Measurements from ENCODE around the gene RFNG.

RFNG gene

DNA sequence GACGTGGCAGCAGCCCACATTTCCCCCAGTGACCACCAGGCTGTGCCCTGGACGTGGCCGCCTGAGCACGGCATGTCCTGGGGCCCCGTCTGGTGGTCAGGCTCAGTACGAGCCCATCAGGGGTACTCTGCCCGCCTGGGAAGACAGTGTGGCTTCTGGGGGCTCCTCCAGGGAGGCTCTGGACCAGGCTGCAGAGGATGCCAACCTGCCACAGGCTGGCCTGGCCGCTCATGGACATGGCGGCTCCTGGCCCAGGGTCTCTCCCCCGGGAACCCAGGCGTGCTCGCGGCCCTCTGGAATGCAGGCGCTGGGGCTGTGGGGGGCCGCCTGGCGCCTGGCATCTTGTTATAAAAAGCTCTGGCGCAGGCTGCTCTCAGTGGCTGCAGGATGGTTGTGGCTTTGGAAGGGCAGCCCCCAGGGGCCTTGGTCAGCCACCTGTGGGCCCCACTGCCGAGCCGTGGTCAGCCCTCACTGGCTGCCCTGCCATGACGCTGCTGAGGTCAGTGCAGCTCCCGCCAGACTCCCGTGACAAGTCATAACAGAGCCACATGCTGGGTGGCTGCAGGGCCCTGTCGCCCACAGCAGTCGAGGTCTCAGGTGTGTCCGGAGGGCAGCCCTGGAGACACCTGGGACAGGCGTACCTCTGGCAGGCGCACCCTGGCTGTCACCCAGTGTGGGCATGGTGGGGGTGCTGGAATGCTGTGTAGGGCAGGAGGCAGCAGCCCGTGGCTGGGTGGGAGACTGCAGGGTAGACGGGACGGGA lies 43.9 kb downstream of the RFNG start:
- DNase-seq (ENCODE audit: extremely low spot score, insufficient read length, low read depth) (no peak), FAIRE-seq (no peak)

GRCh38 chr17:82007228-82007494 lies 44.5 kb downstream of the RFNG start:
- DNase-seq (ENCODE audit: extremely low spot score, insufficient read length, low read depth) (no peak), FAIRE-seq (no peak)

DNA sequence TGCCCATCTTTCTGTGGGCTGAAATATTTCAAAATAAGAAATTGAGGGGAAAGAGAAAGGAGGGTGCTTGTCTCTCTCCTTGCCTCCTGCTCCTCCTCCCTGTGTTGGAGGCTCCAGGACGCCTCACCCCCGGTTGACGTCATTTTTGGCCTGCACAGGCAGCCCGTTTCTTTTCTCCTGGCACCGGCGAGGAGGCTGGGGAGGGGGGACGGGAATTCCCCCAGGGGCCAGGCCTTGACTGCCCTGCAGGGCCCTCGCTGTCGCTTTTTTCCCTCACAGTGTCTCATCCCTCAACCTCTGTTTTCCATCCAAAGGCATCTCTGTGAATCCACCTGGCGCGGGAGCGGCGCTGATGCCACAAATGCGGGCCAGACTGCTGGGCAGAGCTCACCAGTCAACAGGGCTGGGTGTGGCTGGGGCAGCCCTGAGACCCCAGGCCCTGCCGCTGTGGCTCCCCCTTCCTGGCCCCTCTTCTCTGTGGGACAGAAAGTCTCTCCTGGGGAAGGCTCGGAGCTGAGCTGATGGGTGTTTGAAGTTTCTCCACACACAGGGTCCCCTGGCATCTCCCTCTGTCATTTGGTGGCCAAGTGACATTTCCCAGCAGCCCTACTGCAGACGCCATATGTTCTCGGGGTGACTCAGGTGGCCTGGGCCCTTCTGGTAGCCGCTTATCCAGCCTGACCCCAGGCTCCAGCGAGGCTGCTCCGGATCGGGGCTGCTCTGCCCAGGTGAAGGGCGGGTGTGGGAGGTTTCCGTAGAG lies 45.0 kb downstream of the RFNG start:
- DNase-seq (ENCODE audit: extremely low spot score, insufficient read length, low read depth) (no peak), FAIRE-seq (no peak)

DNA sequence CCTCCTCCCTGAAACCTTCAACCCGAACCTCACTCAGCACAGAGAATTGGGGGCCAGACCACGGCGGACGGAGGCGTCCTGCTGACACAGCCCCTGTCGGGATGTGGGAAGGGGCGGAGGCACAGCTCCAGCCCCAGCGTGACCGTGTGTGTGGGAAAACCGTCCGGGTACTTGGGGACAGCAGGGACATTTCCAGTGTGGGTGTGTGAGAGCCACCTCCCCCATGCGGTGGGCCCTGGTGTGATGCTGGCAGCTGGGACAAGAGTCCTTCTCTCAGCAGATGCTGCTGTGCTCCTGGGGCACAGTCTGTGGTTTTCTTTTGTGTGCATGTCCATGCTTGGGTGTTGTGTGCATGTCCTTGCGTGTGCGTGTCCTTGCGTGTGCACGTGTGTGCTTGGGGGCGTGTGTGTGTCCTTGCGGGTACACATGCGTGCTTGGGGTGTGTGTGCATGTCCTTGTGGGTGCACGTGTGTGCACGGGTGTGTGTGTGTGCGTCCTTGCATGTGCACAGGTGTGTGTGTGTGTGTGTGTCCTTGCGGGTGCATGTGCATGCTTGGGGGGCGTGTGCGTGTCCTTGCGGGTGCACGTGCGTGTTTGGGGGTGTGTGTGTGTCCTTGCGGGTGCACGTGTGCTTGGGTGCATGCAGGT lies 45.8 kb downstream of the RFNG start:
- FAIRE-seq (no peak), DNase-seq (ENCODE audit: extremely low spot score, insufficient read length, low read depth) (no peak)

GRCh38 chr17:82004517-82005455 lies 46.8 kb downstream of the RFNG start:
- no peak for DNase-seq (ENCODE audit: extremely low spot score, insufficient read length, low read depth)
- FAIRE-seq, result no peak

- DNase-seq (ENCODE audit: extremely low spot score, insufficient read length, low read depth), result no peak
- FAIRE-seq, result no peak
Observed at GRCh38 chr17:82003411-82004381, 47.9 kb downstream of the RFNG start.

DNA sequence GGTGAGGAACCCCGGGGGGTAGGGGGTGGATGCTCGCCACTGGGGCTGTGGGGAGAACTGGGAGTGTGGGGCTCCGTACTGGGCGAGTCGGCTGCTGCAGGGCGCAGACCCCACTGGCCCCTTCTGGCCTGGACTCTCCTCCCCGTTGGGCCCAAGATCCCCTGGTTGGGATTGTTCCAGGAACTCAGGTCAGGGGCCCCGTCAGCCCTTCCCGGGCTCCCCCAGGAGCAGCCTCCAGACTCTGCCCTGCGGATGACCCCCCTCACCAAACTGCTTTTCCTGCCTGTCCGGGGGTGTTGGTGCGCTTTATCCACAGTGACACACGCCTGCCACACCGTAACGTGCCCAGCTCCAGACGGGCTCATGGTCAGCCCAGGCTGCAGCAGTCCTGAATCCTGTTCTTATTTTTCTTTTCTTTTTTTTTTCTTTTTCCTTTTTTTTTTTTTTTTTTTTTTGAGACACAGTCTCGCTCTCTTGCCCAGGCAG lies 50.0 kb downstream of the RFNG start:
- FAIRE-seq, result no peak

DNA sequence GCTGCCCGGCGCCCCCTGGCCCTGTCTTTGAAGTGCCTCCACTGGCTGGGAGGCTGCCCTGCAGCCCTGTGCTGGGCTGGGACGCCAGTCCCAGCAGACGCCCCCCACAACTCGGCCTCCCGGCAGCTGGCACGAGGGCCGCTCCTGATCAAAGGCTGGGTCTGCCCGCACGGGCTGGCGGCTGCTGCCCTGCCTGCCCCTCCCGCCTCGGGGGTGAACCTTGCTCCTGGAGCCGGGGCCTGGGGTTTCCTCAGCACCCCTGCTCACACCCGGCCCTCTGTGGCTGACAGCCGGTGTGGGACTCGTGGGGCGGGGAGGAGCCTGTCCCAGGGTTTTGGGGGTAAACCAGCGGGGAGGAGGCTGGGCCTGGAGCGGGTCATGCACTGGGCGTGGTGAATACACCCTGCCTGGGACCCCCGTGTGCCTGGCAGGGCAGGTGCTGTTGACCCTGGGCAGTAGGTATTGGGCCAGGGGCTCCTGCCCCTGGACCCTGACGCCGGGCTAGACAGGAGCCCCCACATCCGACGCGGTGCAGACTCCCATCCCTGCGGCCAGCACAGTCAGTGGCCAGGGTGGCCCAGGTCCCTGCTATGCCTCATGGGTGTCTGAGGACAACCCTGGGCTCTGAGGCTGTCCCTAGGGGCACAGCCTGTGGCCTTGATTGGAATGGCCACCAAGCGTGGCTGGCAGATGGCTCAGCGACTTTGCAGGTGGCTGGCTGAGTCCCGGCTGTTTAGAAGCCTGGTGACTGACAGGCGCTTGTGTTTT lies 50.6 kb downstream of the RFNG start:
- FAIRE-seq (no peak), DNase-seq (ENCODE audit: extremely low spot score, insufficient read length, low read depth) (no peak)

More for the DNA sequence above, 50.0 kb downstream of the RFNG start:
- DNase-seq (ENCODE audit: extremely low spot score, insufficient read length, low read depth), result no peak

GRCh38 chr17:81999976-82000802 lies 51.4 kb downstream of the RFNG start:
- no peak for FAIRE-seq

GRCh38 chr17:81999587-81999975 lies 52.0 kb downstream of the RFNG start:
- FAIRE-seq (no peak), DNase-seq (ENCODE audit: extremely low spot score, insufficient read length, low read depth) (no peak)

More at GRCh38 chr17:81999976-82000802, 51.4 kb downstream of the RFNG start:
- no peak for DNase-seq (ENCODE audit: extremely low spot score, insufficient read length, low read depth)

- FAIRE-seq (no peak), DNase-seq (ENCODE audit: extremely low spot score, insufficient read length, low read depth) (no peak)
Observed at GRCh38 chr17:81998691-81999438, 52.7 kb downstream of the RFNG start.

- DNase-seq (ENCODE audit: extremely low spot score, insufficient read length, low read depth) (no peak), FAIRE-seq (no peak)
Observed at GRCh38 chr17:81998212-81998611, 53.4 kb downstream of the RFNG start.

Measured in GM18507 (cell line).